Subcutaneous adipose tissue (tissue), 4 donors: ENCODE data around the gene ZFAND2B. TPM values are rescaled to one million over a fixed set of nuclear protein-coding genes. Genes with fewer than 3 reads are reported as not detected.

Experiments used
- CTCF ChIP-seq: fragments of 450-650 bp; IDR thresholded peaks from one replicate; pipeline ENCODE4 v1.5.1; 2016; ENCODE audit warnings: low read depth, mild to moderate bottlenecking, control low read depth, antibody characterized with exemption, moderate library complexity
- total RNA-seq, 4 donors: library from RNA; depleted of rRNA; stranded (reverse); fragments of >200 nt; gene quantifications; one replicate each; pipeline ENCODE4 v1.1.0, GENCODE V29; 2016

Gene ZFAND2B
- total RNA-seq, 4 donors from 2014 or later: 28.0 to 60.3 (median 43.7) TPM

- no peak for TF ChIP-seq CTCF
Observed at GRCh38 chr2:219247678-219248642, 41.4 kb downstream of the ZFAND2B start.

GRCh38 chr2:219248845-219249202 lies 42.2 kb downstream of the ZFAND2B start:
- TF ChIP-seq CTCF: no peak

- TF ChIP-seq CTCF: no peak
Observed at GRCh38 chr2:219249203-219249980, 42.8 kb downstream of the ZFAND2B start.

- TF ChIP-seq CTCF: no peak
Observed at GRCh38 chr2:219250049-219250781, 43.6 kb downstream of the ZFAND2B start.

GRCh38 chr2:219251656-219252055 lies 45.1 kb downstream of the ZFAND2B start:
- TF ChIP-seq CTCF: no peak

GRCh38 chr2:219252084-219252483 lies 45.5 kb downstream of the ZFAND2B start:
- TF ChIP-seq CTCF: no peak
